ENCODE data around the gene TAS2R42.

The TAS2R42 gene, protein sequence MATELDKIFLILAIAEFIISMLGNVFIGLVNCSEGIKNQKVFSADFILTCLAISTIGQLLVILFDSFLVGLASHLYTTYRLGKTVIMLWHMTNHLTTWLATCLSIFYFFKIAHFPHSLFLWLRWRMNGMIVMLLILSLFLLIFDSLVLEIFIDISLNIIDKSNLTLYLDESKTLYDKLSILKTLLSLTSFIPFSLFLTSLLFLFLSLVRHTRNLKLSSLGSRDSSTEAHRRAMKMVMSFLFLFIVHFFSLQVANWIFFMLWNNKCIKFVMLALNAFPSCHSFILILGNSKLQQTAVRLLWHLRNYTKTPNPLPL

DNA sequence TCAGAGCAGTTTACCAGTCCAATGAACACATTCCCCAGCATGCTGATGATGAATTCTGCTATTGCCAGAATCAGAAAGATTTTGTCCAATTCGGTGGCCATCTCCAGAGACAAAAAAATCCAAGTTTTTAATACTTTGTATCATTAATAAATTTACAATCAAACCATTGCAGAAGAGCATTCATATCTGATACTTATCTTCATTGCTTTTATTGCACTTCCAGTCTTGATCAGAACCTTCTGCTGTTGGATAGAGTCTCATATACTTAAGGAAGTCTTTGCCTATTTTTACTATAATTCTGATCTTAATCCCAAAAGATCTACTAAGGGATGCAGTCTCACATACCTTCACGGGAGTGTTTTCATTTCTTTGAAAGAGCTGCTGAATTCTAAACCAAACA, at the start of gene TAS2R42:
TAS2R42 (minus strand) TSS at position 101 of the 400 bp plus-strand sequence; CDS start at position 101, 0 bp downstream.
- no peak for DNase-seq

DNA sequence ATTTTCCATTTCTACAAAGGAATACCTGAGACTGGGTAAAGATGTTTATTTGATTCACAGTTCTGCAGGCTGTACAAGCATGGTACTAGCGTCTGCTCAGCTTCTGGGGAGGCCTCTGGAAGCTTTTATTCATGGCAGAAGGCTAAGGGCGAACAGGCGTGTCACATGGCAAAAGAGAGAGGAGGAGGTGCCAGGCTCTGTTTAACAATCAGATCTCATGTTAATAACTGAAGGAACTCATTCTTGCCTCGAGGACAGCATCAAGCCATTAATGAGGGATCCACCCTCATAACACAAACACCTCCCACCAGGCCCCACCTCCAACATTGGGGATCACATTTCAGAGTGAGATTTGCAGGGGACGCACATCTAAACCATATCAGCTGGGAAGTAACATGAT, 46.8 kb upstream of the TAS2R42 start:
- DNase-seq: no peak

DNA sequence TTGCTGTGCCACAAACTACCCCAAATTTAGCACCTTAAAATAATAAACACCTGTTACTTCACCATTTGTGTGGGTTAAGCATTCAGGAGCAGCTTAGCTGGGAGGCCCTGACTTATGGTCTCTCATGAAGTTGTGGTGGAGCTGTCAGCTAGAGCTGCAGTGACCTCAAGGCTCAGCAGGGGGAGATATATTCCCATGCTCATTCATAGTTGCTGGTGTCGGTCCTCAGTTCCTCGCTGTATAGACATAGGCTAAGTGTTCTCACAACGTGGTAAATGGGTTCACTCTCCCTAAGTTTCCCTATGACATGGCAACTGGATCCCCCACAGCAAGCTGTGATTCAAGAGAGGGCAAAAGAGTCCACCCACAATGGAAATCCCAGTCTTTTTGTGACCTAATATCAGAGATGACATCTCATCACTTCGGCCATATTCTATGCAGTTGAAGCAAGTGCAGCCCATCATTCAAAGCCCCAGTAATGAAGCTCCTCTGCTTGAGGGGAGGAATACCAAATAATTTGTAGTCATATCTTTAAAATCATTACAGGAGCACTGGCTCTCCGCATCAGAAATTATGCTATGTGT, 41.7 kb upstream of the TAS2R42 start:
- DNase-seq: peak; percentile 1

DNA sequence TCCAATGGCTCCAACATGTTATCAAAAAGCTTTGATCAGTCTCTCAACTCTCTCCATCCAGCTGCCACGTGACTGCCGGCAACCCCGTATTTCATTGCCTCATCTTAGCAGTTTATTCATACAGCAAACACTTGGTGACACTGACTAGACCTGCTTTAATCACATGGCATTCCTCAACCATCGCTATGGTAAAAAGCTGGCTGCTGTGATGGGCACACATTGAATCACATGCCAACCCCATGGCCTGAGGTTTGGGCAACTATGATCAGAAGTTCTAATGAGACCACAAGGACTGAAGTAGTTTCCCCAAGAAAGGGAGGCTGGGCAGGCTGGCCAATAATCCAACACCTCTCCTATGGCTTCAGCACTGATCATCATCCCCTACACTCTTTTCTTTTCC, 40.6 kb upstream of the TAS2R42 start:
- DNase-seq: no peak

DNA sequence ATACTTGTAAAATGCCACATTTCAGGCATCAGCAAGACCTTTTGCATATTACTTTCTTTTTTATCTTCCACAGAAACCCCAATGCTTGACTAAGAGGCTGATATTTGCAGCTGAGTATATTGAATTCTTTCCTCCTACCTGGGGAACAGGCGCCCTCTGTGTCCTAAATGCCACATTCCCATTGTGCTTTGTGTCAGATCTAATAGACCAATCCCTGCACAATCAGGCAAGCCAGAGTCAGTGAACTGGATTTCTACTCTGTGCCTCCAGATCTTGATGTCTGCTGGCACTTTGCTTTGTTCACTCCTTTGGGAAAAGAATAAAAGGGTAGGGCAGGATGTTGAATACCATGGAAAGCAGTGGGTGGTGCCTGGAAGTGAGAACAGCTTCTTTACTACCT, 22.4 kb upstream of the TAS2R42 start:
- DNase-seq: no peak

DNA sequence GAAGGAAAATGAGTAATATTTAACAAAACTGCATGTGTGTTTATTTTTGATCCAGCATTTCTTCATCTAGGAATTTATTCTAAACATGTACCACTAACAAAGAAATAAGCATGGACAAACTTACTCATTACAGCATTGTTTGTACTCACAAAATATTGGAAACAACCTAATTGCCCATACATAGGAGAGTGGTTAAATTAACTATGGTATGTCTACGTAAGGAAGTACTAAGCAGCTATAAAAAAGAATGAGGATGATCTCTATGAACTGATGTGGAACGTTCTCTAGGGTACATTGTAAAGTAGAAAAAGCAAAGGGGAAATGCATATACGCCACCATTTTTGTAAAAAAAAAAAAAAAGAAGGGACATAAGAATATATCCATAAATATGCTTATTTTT, 17.4 kb upstream of the TAS2R42 start:
- no peak for DNase-seq

DNA sequence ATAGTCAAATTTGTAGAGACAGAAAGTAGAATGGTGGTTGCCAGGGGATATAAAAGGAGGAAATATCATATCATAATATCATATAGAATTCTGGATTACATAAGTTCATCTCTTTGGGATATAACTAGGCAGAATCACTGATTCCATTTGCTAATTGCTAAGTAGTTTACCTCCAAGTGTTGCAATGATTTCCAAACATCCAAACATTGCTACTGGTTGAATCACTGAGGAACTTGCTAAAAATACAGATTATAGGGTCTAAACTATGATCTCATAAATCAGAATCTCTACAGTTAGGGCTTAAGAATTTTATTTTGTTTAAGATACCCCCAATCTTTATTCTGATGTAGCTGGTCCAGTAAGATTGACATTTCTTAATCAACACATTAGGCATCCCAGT, 16.1 kb upstream of the TAS2R42 start:
- no peak for DNase-seq

DNA sequence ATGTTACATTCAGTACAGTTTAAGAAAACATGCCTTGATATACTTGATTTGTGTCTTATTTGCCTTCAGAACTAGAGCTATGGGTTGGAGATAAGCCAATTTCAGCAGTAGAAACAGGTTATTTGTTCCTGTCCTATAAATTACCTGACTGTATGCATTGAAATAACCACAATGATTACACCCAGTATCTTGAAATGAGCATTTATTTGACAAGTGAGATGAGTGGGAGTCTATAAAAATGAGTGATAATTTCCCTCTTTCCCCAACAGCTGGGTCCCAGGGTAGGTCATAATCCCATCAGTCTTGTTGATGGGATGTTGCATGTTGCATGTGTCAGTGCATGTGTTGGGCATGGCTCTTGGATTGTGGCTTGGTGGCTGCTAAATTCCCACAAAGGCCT, 3.7 kb downstream of the TAS2R42 start:
- DNase-seq: no peak

DNA sequence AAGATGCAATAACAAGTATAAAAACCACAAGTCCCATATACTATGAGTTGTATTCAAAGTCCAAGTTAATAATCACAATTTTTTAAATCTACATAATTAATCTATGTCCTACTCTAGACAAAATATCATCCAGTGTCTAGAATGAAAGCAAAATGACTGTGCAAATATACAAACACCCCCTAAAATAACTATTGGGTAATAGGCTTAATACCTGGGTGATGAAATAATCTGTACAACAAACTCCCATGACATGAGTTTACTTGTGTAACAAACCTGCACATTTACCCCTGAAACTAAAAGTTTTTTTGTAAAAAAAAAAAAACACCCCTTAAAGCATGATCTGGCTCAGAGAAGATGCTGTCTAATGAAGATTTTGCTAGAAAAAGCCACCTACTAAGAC, 4.2 kb downstream of the TAS2R42 start:
- no peak for DNase-seq

DNA sequence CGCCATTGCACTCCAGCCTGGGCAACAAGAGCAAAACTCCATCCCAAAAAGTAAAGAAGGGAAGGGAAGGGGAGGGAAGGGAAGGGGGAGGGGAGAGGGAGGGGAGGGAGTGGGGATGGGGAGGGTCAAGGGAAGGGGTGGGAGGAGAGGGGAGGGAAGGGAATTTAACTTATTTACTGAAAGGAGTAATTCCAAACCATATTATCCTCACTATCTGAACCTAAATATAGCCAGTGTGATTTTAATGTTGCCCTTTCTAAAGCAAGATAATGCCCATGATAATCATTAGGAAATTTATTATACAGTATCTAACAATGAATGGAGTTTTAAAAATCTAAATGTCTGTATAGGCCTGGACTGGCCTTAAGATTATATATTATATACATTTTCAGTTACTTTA, 8.5 kb downstream of the TAS2R42 start:
- DNase-seq: no peak

DNA sequence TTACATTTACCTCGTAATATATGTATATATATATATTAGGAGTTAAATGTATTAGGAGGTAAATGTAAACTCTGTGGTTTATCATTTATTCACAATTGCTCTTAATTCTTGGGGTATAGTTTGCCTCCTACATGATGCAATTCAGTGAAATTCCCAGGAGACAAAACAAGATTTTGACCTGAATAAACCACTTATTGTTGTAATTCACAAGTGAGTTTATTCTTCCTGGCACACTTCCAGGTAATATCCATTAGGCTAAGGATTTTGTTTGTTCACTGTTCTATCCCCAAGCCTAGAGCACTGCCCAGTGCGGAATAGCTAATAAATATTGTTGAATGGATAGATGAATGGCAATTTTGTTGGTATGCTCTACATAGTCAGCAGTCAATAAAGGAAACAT, 12.7 kb downstream of the TAS2R42 start:
- no peak for DNase-seq

DNA sequence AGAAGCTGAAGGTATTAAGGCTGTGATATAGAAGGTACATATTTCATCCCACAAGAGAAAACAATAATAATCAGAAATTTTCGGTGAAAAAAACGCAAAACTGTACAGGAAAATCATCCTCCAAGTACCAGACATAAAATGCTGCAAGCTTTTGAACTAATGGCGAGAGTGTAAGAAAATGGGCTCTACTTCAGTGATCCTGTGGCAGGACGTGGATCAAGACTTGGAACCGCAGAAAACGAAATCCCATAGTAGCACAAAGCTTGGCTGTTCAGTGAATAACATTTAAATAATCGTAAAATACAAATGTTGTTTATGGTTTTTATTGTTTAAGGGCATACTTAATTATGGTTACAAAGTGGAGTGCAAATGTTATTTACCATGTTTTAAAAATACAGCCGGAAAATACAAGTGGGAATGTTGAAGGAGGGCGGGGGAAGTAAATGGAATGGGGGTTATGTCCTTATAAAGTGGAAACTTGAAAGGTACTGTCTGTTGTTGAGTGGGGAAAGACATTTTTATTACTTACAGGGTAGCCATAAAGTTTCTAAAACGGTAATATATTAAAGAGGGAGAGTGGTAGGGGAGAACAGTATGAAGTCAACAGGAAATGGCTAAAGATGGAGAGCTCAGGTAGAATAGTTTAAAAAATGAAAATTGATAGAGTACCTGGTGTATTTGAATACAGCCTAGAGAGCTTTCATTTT, 14.6 kb downstream of the TAS2R42 start:
- DNase-seq: no peak

DNA sequence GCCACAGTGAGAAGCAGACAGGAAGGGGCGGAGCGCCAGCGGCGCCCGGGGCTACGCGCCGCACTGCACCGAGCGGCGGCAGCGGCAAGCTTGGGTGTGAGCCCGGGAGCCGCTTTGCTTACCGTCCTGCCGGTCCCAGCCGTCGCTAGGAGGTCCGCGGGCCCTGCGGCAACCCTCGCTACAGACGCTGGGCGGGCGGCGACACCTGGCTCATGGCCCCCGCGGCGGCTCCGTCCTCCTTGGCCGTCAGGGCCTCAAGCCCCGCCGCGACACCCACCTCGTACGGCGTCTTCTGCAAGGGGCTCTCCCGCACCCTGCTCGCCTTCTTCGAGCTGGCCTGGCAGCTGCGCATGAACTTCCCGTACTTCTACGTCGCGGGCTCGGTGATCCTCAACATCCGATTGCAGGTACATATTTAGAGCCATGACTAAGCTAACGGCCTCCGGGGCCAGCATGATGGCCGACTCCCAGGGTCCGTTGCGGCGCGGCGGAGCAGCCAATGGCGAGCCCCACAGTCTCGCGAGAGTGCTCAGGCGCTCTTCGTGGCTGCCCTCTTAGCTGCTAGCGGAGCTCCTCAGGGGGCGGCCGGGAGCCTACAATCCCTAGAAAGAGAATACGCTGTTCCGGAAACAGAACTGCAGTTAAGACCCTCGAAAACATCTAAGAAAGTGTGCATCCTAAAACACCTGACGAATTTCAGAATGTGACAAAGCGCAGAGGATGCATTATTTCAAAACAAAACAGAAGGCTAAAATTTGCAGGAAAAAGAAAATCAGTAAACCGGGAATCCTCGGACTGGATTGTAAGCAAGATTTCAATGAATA, 15.4 kb downstream of the TAS2R42 start, which contains the start of gene SMIM10L1:
SMIM10L1 (plus strand) TSS at position 50 of the 824 bp plus-strand sequence; CDS start at position 213, 163 bp downstream.
- peak; percentile 78 for DNase-seq

DNA sequence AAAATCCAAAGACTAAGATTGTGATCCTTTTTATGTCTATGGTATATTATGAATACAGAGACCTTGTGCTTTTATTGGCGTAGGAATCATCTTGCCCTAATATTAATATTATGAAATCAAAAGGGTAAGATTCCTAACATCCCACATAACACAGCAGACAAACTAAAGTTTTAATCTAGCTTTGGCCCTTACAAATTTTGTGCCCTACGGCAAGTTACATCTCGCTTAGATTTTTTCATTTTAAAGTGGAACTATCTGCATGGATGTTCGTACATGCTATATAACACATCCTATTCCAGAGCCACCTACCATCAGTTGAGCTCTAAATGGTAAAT, 16.0 kb downstream of the TAS2R42 start:
- no peak for DNase-seq

DNA sequence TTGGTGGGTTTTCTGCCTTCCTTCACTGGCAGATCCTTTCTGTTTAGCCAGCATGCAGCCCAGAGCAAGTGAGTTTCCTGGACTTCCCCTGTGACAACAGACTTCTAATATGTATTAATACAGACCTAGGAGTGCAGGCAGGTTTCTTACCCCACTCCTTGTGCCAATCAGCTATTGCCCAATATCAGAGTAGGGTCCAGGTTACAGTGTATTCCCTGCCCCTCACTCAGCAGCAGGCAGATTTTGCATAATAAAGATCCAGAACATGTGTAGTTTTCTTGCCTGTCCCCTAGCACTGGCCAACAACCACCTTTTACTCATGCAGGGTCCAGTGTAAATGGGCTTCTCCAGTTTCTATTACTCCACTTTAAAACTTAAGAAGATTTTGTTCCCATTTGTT, 20.4 kb downstream of the TAS2R42 start:
- no peak for DNase-seq

DNA sequence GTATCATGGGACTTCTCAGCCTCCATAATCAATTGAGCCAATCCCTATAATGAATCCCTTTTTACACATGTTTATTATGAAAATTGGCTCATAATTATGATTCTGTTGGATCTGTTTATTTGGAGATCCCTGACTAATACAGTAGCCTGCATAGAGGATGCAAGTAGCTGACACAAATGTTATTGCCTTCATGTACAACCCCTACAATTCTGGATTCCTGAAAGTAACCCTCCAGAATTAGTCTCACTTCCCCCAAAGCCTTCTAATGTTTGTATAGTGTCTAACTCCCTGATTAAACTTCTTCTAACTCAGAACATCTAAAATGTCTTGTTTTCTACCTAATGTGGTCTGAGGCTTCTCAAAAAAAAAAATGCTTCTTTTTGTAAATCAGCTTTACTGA, 22.4 kb downstream of the TAS2R42 start:
- DNase-seq: no peak

DNA sequence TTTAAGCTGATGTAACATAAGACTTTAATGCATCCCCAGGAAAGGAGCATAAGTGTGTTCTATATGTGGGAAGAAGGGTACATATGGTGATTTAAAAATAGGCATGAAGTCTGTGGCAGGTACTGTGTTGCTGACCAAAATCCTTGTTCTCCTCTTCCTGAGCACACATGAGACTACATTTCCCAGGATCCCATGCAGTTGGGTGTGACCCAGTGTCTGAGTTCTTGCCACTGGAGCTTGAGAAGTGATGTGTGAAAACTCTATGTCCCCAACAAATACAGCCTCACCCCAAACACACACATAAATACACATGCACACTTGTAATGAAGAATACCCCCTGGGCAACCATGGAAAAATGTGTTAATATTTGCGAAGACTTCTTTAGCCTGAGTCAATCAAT, 24.2 kb downstream of the TAS2R42 start:
- no peak for DNase-seq

DNA sequence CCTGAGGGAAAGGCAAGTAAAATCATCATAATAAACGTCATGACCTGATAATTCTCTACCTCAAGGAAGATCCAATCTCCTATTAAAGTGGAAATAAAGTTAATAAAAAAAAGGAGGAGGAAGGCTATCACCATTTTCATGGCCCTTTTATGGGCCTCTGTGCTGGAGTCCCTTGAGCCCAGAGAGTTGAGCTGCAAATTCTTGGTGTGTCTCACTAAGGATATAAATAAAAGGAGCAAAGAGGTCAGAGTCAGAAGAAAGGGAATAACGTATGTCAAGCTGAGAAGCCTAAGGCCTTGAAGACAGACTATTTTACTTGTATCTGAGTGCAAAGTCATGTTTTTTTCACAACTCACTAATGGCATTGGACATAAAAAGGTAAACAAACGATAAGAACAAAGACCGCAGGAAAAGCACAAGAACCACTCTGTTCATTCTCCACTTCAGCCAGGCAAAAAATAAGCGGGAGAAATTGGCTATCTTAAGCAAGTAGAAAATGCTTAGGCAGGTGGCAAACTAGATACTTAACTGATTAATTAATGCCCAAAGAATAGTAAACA, 27.8 kb downstream of the TAS2R42 start:
- DNase-seq: no peak

DNA sequence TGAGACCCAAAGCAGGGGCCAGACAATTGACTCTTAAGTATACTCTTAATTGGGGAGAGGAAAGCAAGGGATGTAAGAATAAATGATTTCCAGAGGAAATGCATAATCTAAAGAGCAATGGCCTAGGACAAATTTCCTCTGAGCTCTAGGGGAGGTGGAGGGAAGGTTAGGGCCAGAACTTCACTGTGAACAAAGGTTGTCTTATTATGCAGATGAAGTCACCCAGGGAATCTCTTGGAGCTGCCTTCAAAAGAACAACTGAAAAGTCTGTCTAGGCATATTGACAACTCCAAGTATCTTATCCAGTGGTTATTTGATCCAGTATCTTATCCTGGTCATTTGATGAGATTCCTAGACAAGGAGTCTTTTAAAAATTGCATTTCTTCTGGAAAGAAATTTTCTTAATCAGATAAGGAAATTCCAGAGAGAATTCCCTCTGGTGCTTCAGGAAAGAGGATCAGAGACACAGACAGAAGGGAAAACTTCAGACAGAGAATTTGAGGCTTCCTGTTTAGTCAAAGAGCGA, 32.3 kb downstream of the TAS2R42 start:
- DNase-seq: no peak

DNA sequence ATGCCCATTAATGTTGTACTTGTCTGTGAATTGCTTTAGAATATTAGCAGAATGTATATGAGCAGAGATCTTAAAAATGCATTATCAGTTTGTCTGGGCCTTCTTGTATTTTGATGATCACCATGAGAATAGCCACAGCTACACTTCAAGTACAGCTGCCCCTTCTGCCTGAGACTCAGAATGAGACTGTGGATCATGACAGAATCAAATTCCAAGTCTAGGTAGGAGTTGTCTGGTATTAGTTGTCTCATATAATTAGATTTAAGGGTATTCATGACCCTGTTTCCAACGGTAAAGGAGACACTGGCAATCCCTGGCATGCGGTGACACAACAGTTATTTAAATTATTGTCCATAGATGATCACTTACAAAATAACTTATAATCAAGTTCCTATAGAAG, 34.0 kb downstream of the TAS2R42 start:
- DNase-seq: no peak

DNA sequence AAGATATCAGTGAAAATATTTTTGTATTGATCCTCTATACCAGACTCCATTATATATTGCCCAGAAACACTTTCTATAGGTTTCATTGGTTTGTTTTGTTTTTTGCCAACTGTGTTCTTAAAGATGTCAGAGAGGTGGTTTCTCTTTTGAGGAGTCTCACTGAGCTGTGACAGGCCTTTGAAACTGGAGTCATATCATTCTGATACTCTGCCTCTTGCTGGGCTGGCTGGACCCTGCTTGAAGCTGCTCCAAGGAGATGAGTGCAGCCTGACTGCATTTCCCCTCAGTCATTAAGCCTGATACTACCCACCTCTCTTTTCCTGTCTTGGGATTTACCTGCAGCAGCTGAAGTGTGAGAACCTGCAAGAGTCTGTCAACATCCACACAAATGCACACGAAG, 35.9 kb downstream of the TAS2R42 start:
- DNase-seq: no peak

DNA sequence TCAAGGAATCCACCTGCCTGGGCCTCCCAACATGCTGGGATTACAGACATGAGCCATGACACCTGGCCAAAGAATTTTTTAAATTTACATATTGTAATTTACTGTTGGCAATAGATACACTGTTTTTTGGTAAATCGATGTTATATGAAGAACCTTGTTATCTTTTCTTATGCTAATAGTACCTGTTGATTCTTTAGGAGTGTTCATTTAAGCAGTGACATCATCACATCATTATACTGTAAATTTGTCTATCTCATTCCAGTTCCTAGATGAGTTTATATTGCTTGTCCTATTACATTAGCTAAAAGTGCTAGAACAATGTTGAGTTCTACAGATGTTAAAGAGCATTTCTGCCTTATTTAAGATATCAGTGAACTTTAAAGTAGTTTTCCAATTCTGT, 39.3 kb downstream of the TAS2R42 start:
- DNase-seq: no peak

DNA sequence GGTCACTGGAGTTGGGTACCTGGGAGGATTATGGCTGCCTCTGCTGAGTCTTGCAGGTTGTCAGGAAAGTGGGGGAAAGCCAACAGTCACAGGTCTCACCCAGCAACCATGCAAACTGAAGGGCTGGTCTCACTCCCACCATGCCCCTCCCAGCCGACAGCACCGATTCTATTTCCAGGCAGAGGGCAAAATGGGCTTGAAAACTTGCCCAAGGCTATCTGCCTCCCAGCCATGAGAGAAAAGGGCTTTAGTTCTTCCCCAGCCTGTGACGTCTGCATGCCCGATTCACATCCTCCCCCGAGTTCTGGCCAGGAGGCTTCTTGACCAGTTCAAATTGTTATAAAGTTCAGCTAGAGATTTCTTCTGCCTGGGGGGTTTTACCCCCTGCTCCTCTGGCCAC, 42.4 kb downstream of the TAS2R42 start:
- DNase-seq: no peak
